ENCODE results near the gene OTOS.

OTOS gene

DNA sequence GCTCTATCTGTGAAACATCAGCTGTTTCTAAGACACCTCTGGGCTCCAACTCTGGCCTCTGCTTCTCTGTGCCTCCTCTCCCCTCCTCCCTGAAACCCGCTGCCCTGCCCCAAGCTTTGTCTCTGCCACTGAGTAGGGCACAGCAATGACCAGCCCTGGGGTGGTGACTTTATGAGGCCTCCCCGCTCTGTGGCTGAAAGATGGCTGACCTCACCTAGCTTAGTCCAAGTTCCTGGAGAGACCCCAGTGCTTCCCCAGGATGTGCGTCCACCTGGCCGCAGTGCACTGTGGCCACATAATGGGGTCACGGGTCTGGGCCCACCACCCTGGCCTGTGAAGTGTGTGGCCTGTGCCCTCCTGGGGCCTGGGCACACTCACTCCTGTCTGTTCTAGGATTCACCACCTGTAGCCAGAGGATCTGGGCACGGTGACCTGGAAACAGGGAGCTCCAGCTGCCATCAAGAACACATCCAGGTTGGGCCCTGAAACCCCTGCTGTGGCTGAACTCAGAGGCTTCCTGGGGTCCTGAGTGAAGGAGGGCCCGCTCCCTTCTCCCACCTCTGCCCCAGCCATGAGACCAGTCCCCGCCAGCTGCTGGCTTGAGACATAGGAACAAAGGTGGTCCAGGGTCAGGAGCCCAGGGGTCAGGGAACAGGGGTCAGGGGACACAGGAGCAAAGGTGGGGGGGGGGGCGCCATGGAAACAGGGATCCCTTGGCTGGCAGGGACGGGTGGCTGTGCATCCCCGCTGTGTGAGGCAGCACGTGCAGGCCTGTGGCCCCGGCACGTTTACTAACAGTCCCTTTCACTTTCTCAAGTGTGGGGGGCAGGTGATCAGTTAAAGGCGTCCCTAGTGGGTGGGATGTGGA lies 29.3 kb upstream of the OTOS start:
- Histone ChIP-seq H2BK5ac (ENCODE audit: low read depth, low read length, poor library complexity) (no peak overlapping the region), H3K18ac (ENCODE audit: low read length) (no peak overlapping the region), H3K9me3 (ENCODE audit: insufficient read depth, low read depth, low read length) (peaks cover 12% of the 10 kb centered on the region), H3K27ac (ENCODE audit: low read depth, low read length) (no peak overlapping the region), H4K91ac (ENCODE audit: low read depth, low read length) (no peak overlapping the region), H3K79me1 (ENCODE audit: low read length) (no peaks in the 10 kb centered on the region), H4K12ac (ENCODE audit: low read depth, low read length) (no peak overlapping the region), H3K4ac (ENCODE audit: low read depth, low read length) (no peak overlapping the region), H3K4me2 (ENCODE audit: low read length) (no peak overlapping the region), H2BK12ac (ENCODE audit: low read length) (no peak overlapping the region), H2AK5ac (ENCODE audit: low read length) (no peak overlapping the region), H3K14ac (ENCODE audit: low read length) (no peak overlapping the region), H2BK120ac (ENCODE audit: insufficient read depth, low read length, poor library complexity) (no peak overlapping the region), H3K9ac (ENCODE audit: low read length) (no peak overlapping the region), H2AFZ (ENCODE audit: insufficient read depth, low read length, poor library complexity) (no peak overlapping the region), H3K23ac (ENCODE audit: low read length) (no peak overlapping the region), H4K8ac (ENCODE audit: low read depth, low read length) (no peak overlapping the region), H3K36me3 (ENCODE audit: control insufficient read depth in 1 of 2, insufficient read depth in 2 of 2, low read length in 2 of 2) (no peaks in the 10 kb centered on the region), H3K27me3 (ENCODE audit: insufficient read depth, low read length) (no peaks in the 10 kb centered on the region), H3K79me2 (ENCODE audit: control insufficient read depth, insufficient read depth, low read length, poor library complexity) (no peaks in the 10 kb centered on the region), H3K4me1 (ENCODE audit: control insufficient read depth in 1 of 2, insufficient read depth in 2 of 2, low read length in 2 of 2) (no peaks in the 10 kb centered on the region), H3K4me3 (ENCODE audit: low read depth, low read length) (no peak overlapping the region)
- WGBS (ENCODE audit: extremely low coverage, insufficient coverage, insufficient read length), result no CpG with 5 or more reads among the region's 15 CpGs
- no peak for DNase-seq

DNA sequence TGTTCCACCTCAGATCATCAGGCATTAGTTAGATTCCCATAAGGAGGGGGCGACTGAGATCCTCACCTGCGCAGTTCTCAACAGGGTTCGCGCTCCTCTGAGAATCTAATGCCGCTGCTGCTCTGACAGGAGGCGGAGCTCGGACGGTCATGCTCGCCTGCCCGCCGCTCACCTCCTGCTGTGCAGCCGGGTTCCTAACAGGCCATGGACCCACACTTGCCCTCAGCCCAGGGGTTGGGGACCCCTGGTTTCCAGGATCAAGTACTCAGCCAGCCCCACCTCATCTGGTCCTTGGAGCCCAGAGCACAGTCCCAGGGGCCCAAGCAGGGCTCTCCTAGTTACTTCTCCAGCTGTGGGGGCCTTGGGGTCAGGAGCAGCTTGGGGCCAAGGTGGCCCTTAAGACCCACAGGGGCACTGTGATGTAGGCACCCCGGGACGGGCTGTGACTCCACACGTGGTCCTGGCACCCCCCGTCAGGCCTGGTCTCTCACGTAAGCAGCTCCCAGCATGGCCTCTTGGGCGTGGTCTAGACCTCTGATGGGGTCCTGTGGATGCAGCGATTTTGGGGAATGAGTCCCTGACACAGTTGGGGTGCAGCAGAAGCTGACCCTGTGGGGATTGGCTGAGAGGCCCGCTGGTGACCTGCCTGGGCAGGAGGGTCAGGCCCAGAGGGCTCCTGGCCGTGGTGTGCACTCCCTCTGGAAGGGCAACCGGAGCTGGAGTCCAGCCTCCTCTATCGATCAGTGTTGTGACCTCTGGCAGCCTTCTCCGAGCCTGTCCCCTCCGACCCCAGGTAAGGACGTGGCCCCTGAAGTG lies 28.3 kb upstream of the OTOS start:
- Histone ChIP-seq H3K4me3 (ENCODE audit: low read depth, low read length) (no peak overlapping the region), H3K23ac (ENCODE audit: low read length) (no peak overlapping the region), H3K9ac (ENCODE audit: low read length) (no peak overlapping the region), H3K9me3 (ENCODE audit: insufficient read depth, low read depth, low read length) (peaks cover 18% of the 10 kb centered on the region), H2BK120ac (ENCODE audit: insufficient read depth, low read length, poor library complexity) (no peak overlapping the region), H2BK12ac (ENCODE audit: low read length) (no peak overlapping the region), H4K91ac (ENCODE audit: low read depth, low read length) (no peak overlapping the region), H3K4me1 (ENCODE audit: control insufficient read depth in 1 of 2, insufficient read depth in 2 of 2, low read length in 2 of 2) (no peaks in the 10 kb centered on the region), H2AK5ac (ENCODE audit: low read length) (no peak overlapping the region), H3K36me3 (ENCODE audit: control insufficient read depth in 1 of 2, insufficient read depth in 2 of 2, low read length in 2 of 2) (no peaks in the 10 kb centered on the region), H3K4ac (ENCODE audit: low read depth, low read length) (no peak overlapping the region), H3K79me2 (ENCODE audit: control insufficient read depth, insufficient read depth, low read length, poor library complexity) (no peaks in the 10 kb centered on the region), H3K27me3 (ENCODE audit: insufficient read depth, low read length) (no peaks in the 10 kb centered on the region), H4K12ac (ENCODE audit: low read depth, low read length) (no peak overlapping the region), H3K18ac (ENCODE audit: low read length) (no peak overlapping the region), H4K8ac (ENCODE audit: low read depth, low read length) (no peak overlapping the region), H2AFZ (ENCODE audit: insufficient read depth, low read length, poor library complexity) (no peak overlapping the region), H3K79me1 (ENCODE audit: low read length) (no peaks in the 10 kb centered on the region), H3K14ac (ENCODE audit: low read length) (no peak overlapping the region), H2BK5ac (ENCODE audit: low read depth, low read length, poor library complexity) (no peak overlapping the region), H3K27ac (ENCODE audit: low read depth, low read length) (no peak overlapping the region), H3K4me2 (ENCODE audit: low read length) (no peak overlapping the region)
- WGBS (ENCODE audit: extremely low coverage, insufficient coverage, insufficient read length), result no CpG with 5 or more reads among the region's 26 CpGs
- DNase-seq, result no peak

GRCh38 chr2:240168041-240168440 lies 27.6 kb upstream of the OTOS start:
- Histone ChIP-seq H3K79me2 (ENCODE audit: control insufficient read depth, insufficient read depth, low read length, poor library complexity) (no peaks in the 10 kb centered on the region), H3K27me3 (ENCODE audit: insufficient read depth, low read length) (no peaks in the 10 kb centered on the region), H3K23ac (ENCODE audit: low read length) (no peak overlapping the region), H3K4me1 (ENCODE audit: control insufficient read depth in 1 of 2, insufficient read depth in 2 of 2, low read length in 2 of 2) (no peaks in the 10 kb centered on the region), H3K18ac (ENCODE audit: low read length) (no peak overlapping the region), H4K8ac (ENCODE audit: low read depth, low read length) (no peak overlapping the region), H3K27ac (ENCODE audit: low read depth, low read length) (no peak overlapping the region), H4K91ac (ENCODE audit: low read depth, low read length) (no peak overlapping the region), H3K4ac (ENCODE audit: low read depth, low read length) (no peak overlapping the region), H2BK12ac (ENCODE audit: low read length) (no peak overlapping the region), H2BK120ac (ENCODE audit: insufficient read depth, low read length, poor library complexity) (no peak overlapping the region), H3K9me3 (ENCODE audit: insufficient read depth, low read depth, low read length) (peaks cover 18% of the 10 kb centered on the region), H3K9ac (ENCODE audit: low read length) (no peak overlapping the region), H2AFZ (ENCODE audit: insufficient read depth, low read length, poor library complexity) (no peak overlapping the region), H2AK5ac (ENCODE audit: low read length) (no peak overlapping the region), H3K4me3 (ENCODE audit: low read depth, low read length) (no peak overlapping the region), H3K36me3 (ENCODE audit: control insufficient read depth in 1 of 2, insufficient read depth in 2 of 2, low read length in 2 of 2) (no peaks in the 10 kb centered on the region), H3K14ac (ENCODE audit: low read length) (no peak overlapping the region), H2BK5ac (ENCODE audit: low read depth, low read length, poor library complexity) (no peak overlapping the region), H3K4me2 (ENCODE audit: low read length) (no peak overlapping the region), H4K12ac (ENCODE audit: low read depth, low read length) (no peak overlapping the region), H3K79me1 (ENCODE audit: low read length) (no peaks in the 10 kb centered on the region)
- no CpG with 5 or more reads among the region's 18 CpGs for WGBS (ENCODE audit: extremely low coverage, insufficient coverage, insufficient read length)
- no peak for DNase-seq

GRCh38 chr2:240167588-240167880 lies 27.1 kb upstream of the OTOS start:
- DNase-seq, result no peak
- no peak overlapping the region for H4K12ac ChIP-seq (ENCODE audit: low read depth, low read length)
- H3K23ac ChIP-seq (ENCODE audit: low read length), result no peak overlapping the region
- no peaks in the 10 kb centered on the region for H3K79me2 ChIP-seq (ENCODE audit: control insufficient read depth, insufficient read depth, low read length, poor library complexity)
- no peak overlapping the region for H3K4me2 ChIP-seq (ENCODE audit: low read length)
- H3K14ac ChIP-seq (ENCODE audit: low read length), result no peak overlapping the region
- no peak overlapping the region for H2BK120ac ChIP-seq (ENCODE audit: insufficient read depth, low read length, poor library complexity)
- H3K36me3 ChIP-seq (ENCODE audit: control insufficient read depth in 1 of 2, insufficient read depth in 2 of 2, low read length in 2 of 2), result no peaks in the 10 kb centered on the region
- H2BK12ac ChIP-seq (ENCODE audit: low read length), result no peak overlapping the region
- no peak overlapping the region for H3K4ac ChIP-seq (ENCODE audit: low read depth, low read length)
- no peak overlapping the region for H2AK5ac ChIP-seq (ENCODE audit: low read length)
- no peaks in the 10 kb centered on the region for H3K4me1 ChIP-seq (ENCODE audit: control insufficient read depth in 1 of 2, insufficient read depth in 2 of 2, low read length in 2 of 2)
- no peak overlapping the region for H2BK5ac ChIP-seq (ENCODE audit: low read depth, low read length, poor library complexity)
- H3K27me3 ChIP-seq (ENCODE audit: insufficient read depth, low read length), result no peaks in the 10 kb centered on the region
- H3K18ac ChIP-seq (ENCODE audit: low read length), result no peak overlapping the region
- no peak overlapping the region for H2AFZ ChIP-seq (ENCODE audit: insufficient read depth, low read length, poor library complexity)
- H3K4me3 ChIP-seq (ENCODE audit: low read depth, low read length), result no peak overlapping the region
- no peaks in the 10 kb centered on the region for H3K79me1 ChIP-seq (ENCODE audit: low read length)
- no peak overlapping the region for H4K91ac ChIP-seq (ENCODE audit: low read depth, low read length)
- peaks cover 22% of the 10 kb centered on the region for H3K9me3 ChIP-seq (ENCODE audit: insufficient read depth, low read depth, low read length)
- H4K8ac ChIP-seq (ENCODE audit: low read depth, low read length), result no peak overlapping the region
- no CpG with 5 or more reads among the region's 9 CpGs for WGBS (ENCODE audit: extremely low coverage, insufficient coverage, insufficient read length)
- H3K9ac ChIP-seq (ENCODE audit: low read length), result no peak overlapping the region
- no peak overlapping the region for H3K27ac ChIP-seq (ENCODE audit: low read depth, low read length)

Measured in trophoblast cell (in vitro differentiated cells and primary cell).